ENCODE results near the gene MTCH2. TPM values are rescaled to one million over a fixed set of nuclear protein-coding genes. Genes with fewer than 3 reads are reported as not detected.

Gene MTCH2
- total RNA-seq, 1 experiment from 2014 or later: 176 TPM

DNA sequence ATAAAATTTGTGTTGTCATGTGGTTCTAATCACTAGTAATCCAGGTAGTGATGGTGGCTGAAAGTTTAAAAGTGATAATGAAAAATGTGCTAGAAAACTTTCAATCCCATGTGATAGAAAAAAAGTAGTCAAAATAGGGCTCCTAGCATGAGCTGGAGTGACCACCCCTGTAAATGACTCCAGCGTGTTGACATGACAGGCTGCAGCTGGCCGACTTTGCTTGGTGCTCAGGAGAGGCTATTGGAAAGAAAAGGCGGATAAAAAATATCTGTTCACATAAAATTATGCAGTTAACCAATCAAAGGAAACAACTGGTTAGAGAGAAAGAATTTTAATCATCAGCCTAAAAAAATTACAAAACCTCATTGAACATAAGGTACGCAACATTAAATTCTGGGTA, 16.9 kb upstream of the MTCH2 start:
- no peaks in the 10 kb centered on the region for H3K36me3 Mint-ChIP-seq (ENCODE audit: insufficient read depth in 1 of 3, low read depth in 3 of 3)

More for the DNA sequence above, 16.9 kb upstream of the MTCH2 start:
- Histone ChIP-seq H2BK20ac (ENCODE audit: low read depth, low read length, poor library complexity, severe bottlenecking) (no peak overlapping the region), H2BK12ac (ENCODE audit: insufficient read length, low read depth, low read length) (no peak overlapping the region), H3K79me1 (ENCODE audit: insufficient read depth, low read depth, low read length, poor library complexity, severe bottlenecking) (no peaks in the 10 kb centered on the region), H3K23me2 (ENCODE audit: insufficient read length, low read depth, low read length, poor library complexity, severe bottlenecking) (no peaks in the 10 kb centered on the region), H3K4me2 (ENCODE audit: insufficient read depth, insufficient read length, low read length) (no peak overlapping the region), H3K14ac (ENCODE audit: insufficient read depth, low read length) (no peak overlapping the region), H2BK5ac (ENCODE audit: insufficient read length, low read length) (no peak overlapping the region), H3K9ac (ENCODE audit: extremely low read depth, insufficient read length, low read length) (no peak overlapping the region), H3K4ac (ENCODE audit: low read depth, low read length) (no peak overlapping the region), H3T11ph (ENCODE audit: low read length) (no peak overlapping the region), H3K56ac (ENCODE audit: insufficient read length, low read depth, low read length) (no peak overlapping the region), H3K27ac (ENCODE audit: insufficient read length, low read depth, low read length) (no peak overlapping the region), H2AK5ac (ENCODE audit: insufficient read length, low read length) (no peak overlapping the region), H4K20me1 (ENCODE audit: control insufficient read depth, insufficient read depth, insufficient read length) (no peaks in the 10 kb centered on the region), H3K27me3 (ENCODE audit: insufficient read depth, low read length) (no peaks in the 10 kb centered on the region), H3K79me2 (ENCODE audit: insufficient read depth, low read length) (no peaks in the 10 kb centered on the region), H3K23ac (ENCODE audit: insufficient read length, low read depth, low read length) (no peak overlapping the region), H4K8ac (replicated peaks; ENCODE audit: insufficient read length, low read depth, low read length) (no peak overlapping the region), H2AFZ (ENCODE audit: low read length) (no peak overlapping the region), H4K5ac (ENCODE audit: insufficient read length, low read depth, low read length) (no peak overlapping the region), H2BK15ac (ENCODE audit: low read depth, low read length) (no peak overlapping the region), H2BK120ac (ENCODE audit: low read depth, low read length, poor library complexity, severe bottlenecking) (no peak overlapping the region), H3K4me1 (ENCODE audit: insufficient read depth, low read length) (no peaks in the 10 kb centered on the region), H4K91ac (ENCODE audit: insufficient read length, low read depth, low read length) (no peak overlapping the region), H3K18ac (ENCODE audit: insufficient read length, low read depth, low read length) (no peak overlapping the region), H3K9me3 (ENCODE audit: control insufficient read depth, low read depth, low read length) (no peaks in the 10 kb centered on the region)
- Mint-ChIP-seq H3K4me3 (no peak overlapping the region), H3K27ac (no peak overlapping the region), H3K27me3 (ENCODE audit: low read depth) (0 out of 2 replicates have a peak, but pooled peaks cover 2% of the 10 kb centered on the region), H3K4me1 (peaks cover 3 to 5% of the 10 kb centered on the region in 2 experiments; a peak in 2 of 4 replicates), H3K9me3 (no peaks in the 10 kb centered on the region)
- WGBS (ENCODE audit: extremely low coverage, insufficient read length, low lambda C conversion rate): no CpG with 5 or more reads among the region's 4 CpGs
- no peak for DNase-seq
- TF ChIP-seq, protein P1, sequence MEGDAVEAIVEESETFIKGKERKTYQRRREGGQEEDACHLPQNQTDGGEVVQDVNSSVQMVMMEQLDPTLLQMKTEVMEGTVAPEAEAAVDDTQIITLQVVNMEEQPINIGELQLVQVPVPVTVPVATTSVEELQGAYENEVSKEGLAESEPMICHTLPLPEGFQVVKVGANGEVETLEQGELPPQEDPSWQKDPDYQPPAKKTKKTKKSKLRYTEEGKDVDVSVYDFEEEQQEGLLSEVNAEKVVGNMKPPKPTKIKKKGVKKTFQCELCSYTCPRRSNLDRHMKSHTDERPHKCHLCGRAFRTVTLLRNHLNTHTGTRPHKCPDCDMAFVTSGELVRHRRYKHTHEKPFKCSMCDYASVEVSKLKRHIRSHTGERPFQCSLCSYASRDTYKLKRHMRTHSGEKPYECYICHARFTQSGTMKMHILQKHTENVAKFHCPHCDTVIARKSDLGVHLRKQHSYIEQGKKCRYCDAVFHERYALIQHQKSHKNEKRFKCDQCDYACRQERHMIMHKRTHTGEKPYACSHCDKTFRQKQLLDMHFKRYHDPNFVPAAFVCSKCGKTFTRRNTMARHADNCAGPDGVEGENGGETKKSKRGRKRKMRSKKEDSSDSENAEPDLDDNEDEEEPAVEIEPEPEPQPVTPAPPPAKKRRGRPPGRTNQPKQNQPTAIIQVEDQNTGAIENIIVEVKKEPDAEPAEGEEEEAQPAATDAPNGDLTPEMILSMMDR (conservative IDR thresholded peaks at IDR 0.05): no peak
